GM23338 (cell line): ENCODE measurements around the gene GID4. TPM values are rescaled to one million over a fixed set of nuclear protein-coding genes. Genes with fewer than 3 reads are reported as not detected.

Source experiments
- ATAC-seq: fragments of 200-7000 bp; cut with Tn5 transposase; 3 replicates; pipeline ENCODE4 v1.9.1; 2020
- DNase-seq: peaks from one replicate; pipeline ENCODE4 v3.0.0-alpha.2; 2015; ENCODE audit warnings: low spot score
- H2AFZ ChIP-seq: fragments of 200-600 bp; sonication (generic); 2 replicates; pipeline ENCODE4 v1.8.0; 2016; ENCODE audit warnings: antibody characterized with exemption, mild to moderate bottlenecking, moderate library complexity
- H3F3A ChIP-seq: fragments of 200-600 bp; sonication (generic); replicated peaks from 2 replicates; pipeline ENCODE4 v1.8.0; 2017; ENCODE audit warnings: antibody characterized with exemption, mixed run types, low read depth
- H3K27ac ChIP-seq: fragments of 200-600 bp; sonication (generic); 2 replicates; pipeline ENCODE4 v1.6.1; 2016; ENCODE audit warnings: low read depth
- H3K27me3 ChIP-seq: fragments of 200-600 bp; sonication (generic); 2 replicates; pipeline ENCODE4 v1.8.0; 2016; ENCODE audit warnings: mild to moderate bottlenecking, mixed run types, moderate library complexity; ENCODE audit not compliant: insufficient read depth
- H3K36me3 ChIP-seq: fragments of 200-600 bp; sonication (generic); 2 replicates; pipeline ENCODE4 v1.8.0; 2016; ENCODE audit warnings: mild to moderate bottlenecking; ENCODE audit not compliant: insufficient read depth
- H3K4me1 ChIP-seq: fragments of 200-600 bp; sonication (generic); 2 replicates; pipeline ENCODE4 v1.8.0; 2016; ENCODE audit warnings: mild to moderate bottlenecking, moderate library complexity; ENCODE audit not compliant: insufficient read depth
- H3K4me2 ChIP-seq: fragments of 200-600 bp; sonication (generic); 2 replicates; pipeline ENCODE4 v1.7.1; 2017; ENCODE audit warnings: mixed run types
- H3K4me3 ChIP-seq: fragments of 200-600 bp; sonication (generic); 2 replicates; pipeline ENCODE4 v1.6.1; 2016; ENCODE audit warnings: mixed run types
- H3K79me2 ChIP-seq: fragments of 200-600 bp; sonication (generic); replicated peaks from 2 replicates; pipeline ENCODE4 v1.8.0; 2017; ENCODE audit warnings: mild to moderate bottlenecking; ENCODE audit not compliant: insufficient read depth
- H3K9me2 ChIP-seq: fragments of 200-600 bp; sonication (generic); 2 replicates; pipeline ENCODE4 v1.8.0; 2017; ENCODE audit not compliant: insufficient read depth
- H4K20me1 ChIP-seq: fragments of 200-600 bp; sonication (generic); replicated peaks from 2 replicates; pipeline ENCODE4 v1.8.0; 2017; ENCODE audit warnings: mild to moderate bottlenecking; ENCODE audit not compliant: insufficient read depth
- H3K27ac Mint-ChIP-seq: 2 replicates; pipeline ENCODE4 v1.8.0; 2020; ENCODE audit warnings: inconsistent platforms, mild to moderate bottlenecking, moderate library complexity, mixed read lengths
- H3K27me3 Mint-ChIP-seq: 3 replicates; pipeline ENCODE4 v1.8.0; 2022; ENCODE audit warnings: low read depth, mild to moderate bottlenecking, moderate library complexity, mixed read lengths, inconsistent platforms; ENCODE audit not compliant: insufficient read depth, poor library complexity
- H3K36me3 Mint-ChIP-seq: 3 replicates; pipeline ENCODE4 v1.8.0; 2021; ENCODE audit warnings: low read depth, mild to moderate bottlenecking, inconsistent platforms, moderate library complexity, mixed read lengths
- H3K4me1 Mint-ChIP-seq: 3 replicates; pipeline ENCODE4 v1.8.0; 2020; ENCODE audit warnings: mild to moderate bottlenecking, inconsistent platforms, mixed read lengths
- H3K4me3 Mint-ChIP-seq: 3 replicates; pipeline ENCODE4 v1.8.0; 2021; ENCODE audit warnings: moderate library complexity, mild to moderate bottlenecking, inconsistent platforms, mixed read lengths
- H3K9me3 Mint-ChIP-seq: 3 replicates; pipeline ENCODE4 v1.8.0; 2020; ENCODE audit warnings: moderate library complexity, mild to moderate bottlenecking, inconsistent platforms, mixed read lengths
- EZH2 ChIP-seq: fragments of 200-600 bp; sonication (generic); IDR thresholded peaks from one replicate; pipeline ENCODE4 v1.8.0; 2017; ENCODE audit warnings: antibody characterized with exemption, mild to moderate bottlenecking, low read depth; ENCODE audit not compliant: unreplicated experiment
- ZNF114 ChIP-seq: fragments of 250-450 bp; sonication (Bioruptor Pico); IDR thresholded peaks from 2 replicates; pipeline ENCODE4 v1.5.0; 2020; ENCODE audit warnings: mild to moderate bottlenecking, moderate library complexity
- ZNF331 ChIP-seq: fragments of 250-450 bp; sonication (Bioruptor Pico); IDR thresholded peaks from 2 replicates; pipeline ENCODE4 v1.5.0; 2020; ENCODE audit warnings: low read depth, mild to moderate bottlenecking, moderate library complexity
- polyA plus RNA-seq: library from polyadenylated mRNA; unstranded; fragments of >200 nt; fragmentation: Nextera tagmentation; extraction: Ambion mirVana; gene quantifications from 2 replicates; pipeline ENCODE4 v1.2.1, GENCODE V29; 2016
- total RNA-seq: library from RNA; depleted of rRNA; stranded (reverse); fragments of >200 nt; shearing (Covaris generic); gene quantifications from 2 replicates; pipeline ENCODE4 v1.2.3, GENCODE V29; 2014
- TF ChIP-seq, protein P1 (sequence below): IDR thresholded peaks from one replicate; pipeline ENCODE4 v1.6.1; 2018; ENCODE audit warnings: antibody characterized with exemption; ENCODE audit not compliant: unreplicated experiment
- TF ChIP-seq, protein P2 (sequence below), 2 experiments: fragments of 200-600 bp in 1 of 2; sonication (generic) in 1 of 2; conservative IDR thresholded peaks; 2 replicates each; pipeline versions ENCODE4 v1.5.1 to v1.6.1; 2016 to 2017; ENCODE audit warnings: antibody characterized with exemption in 2 of 2, low read depth in 2 of 2, mild to moderate bottlenecking in 2 of 2, moderate library complexity in 1 of 2
- TF ChIP-seq, protein P3 (sequence below): IDR thresholded peaks from 2 replicates; pipeline ENCODE4 v1.6.1; 2016; ENCODE audit warnings: antibody characterized with exemption

Gene GID4
- total and polyA plus RNA-seq, 2 experiments from 2014 or later: 6.3 to 11.2 TPM

DNA sequence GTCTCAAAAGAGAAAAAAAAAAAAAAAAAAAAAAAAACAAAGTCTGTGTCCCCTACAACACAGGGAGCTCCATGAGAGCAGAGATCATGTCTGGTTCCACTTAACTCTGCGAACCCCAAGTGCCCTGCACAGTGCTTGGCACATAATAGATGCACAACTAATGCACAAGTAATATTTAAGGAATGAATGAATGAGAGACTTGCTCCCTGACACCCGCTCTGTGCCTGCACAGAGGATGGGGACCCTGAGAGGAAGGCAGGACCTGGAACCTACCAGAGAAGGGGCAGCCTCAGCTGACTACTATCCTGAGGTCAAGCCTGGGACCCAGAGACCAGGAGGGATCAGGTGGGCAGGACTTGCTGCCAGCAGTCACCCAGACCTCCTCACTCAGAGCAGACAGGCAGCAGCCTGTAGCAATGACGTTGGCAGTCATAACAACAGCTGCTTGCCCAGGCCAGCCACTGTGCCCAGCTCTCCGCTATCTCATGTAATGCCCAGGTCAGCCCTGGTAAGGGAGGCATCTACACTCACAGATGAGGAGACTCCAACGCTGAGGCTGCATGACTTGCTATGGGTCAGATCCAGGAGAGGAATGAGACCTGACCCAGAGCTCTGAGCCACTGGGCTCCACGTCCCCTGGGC, 72.2 kb downstream of the GID4 start (continued):
- TF ChIP-seq, protein P1, sequence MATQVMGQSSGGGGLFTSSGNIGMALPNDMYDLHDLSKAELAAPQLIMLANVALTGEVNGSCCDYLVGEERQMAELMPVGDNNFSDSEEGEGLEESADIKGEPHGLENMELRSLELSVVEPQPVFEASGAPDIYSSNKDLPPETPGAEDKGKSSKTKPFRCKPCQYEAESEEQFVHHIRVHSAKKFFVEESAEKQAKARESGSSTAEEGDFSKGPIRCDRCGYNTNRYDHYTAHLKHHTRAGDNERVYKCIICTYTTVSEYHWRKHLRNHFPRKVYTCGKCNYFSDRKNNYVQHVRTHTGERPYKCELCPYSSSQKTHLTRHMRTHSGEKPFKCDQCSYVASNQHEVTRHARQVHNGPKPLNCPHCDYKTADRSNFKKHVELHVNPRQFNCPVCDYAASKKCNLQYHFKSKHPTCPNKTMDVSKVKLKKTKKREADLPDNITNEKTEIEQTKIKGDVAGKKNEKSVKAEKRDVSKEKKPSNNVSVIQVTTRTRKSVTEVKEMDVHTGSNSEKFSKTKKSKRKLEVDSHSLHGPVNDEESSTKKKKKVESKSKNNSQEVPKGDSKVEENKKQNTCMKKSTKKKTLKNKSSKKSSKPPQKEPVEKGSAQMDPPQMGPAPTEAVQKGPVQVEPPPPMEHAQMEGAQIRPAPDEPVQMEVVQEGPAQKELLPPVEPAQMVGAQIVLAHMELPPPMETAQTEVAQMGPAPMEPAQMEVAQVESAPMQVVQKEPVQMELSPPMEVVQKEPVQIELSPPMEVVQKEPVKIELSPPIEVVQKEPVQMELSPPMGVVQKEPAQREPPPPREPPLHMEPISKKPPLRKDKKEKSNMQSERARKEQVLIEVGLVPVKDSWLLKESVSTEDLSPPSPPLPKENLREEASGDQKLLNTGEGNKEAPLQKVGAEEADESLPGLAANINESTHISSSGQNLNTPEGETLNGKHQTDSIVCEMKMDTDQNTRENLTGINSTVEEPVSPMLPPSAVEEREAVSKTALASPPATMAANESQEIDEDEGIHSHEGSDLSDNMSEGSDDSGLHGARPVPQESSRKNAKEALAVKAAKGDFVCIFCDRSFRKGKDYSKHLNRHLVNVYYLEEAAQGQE: no peak
- no peak for TF ChIP-seq ZNF331 (CRISPR knock-in tag)

DNA sequence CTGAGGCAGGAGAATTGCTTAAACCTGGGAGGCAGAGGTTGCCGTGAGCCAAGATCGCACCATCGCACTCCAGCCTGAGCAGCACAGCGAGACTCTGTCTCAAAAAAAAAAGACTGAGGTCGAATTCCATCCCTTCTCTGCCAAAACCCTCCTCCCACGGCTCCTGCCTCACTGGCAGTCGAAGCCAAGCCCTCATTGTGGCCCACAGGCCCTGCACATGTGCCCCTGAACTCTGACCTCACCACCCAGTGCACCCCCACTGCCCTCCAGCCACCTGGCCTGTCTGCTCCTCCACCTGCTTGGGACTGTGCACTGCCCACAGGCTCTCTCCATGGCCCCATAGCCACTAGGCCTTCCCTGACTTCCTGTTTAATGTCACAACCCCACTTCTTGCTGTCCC, 76.3 kb downstream of the GID4 start:
- Mint-ChIP-seq H3K4me1 (peaks cover 6% of the 10 kb centered on the region; the same call in 2 of the 3 replicates), H3K27ac (no peak overlapping the region), H3K9me3 (peaks cover 10% of the 10 kb centered on the region; the same call in 2 of the 3 replicates), H3K27me3 (peaks cover 1% of the 10 kb centered on the region), H3K36me3 (no peaks in the 10 kb centered on the region), H3K4me3 (no peak overlapping the region; the same call in 2 of the 3 replicates)
- Histone ChIP-seq H3K27ac (no peak overlapping the region), H3K27me3 (no peaks in the 10 kb centered on the region), H3K9me2 (no peaks in the 10 kb centered on the region), H3K4me1 (no peaks in the 10 kb centered on the region), H3K4me3 (no peak overlapping the region), H2AFZ (no peak overlapping the region), H3F3A (no peaks in the 10 kb centered on the region), H3K36me3 (no peaks in the 10 kb centered on the region), H4K20me1 (no peaks in the 10 kb centered on the region), H3K4me2 (no peak overlapping the region), H3K79me2 (no peaks in the 10 kb centered on the region)
- ATAC-seq: no peak
- DNase-seq: no peak
- no peak for TF ChIP-seq EZH2

DNA sequence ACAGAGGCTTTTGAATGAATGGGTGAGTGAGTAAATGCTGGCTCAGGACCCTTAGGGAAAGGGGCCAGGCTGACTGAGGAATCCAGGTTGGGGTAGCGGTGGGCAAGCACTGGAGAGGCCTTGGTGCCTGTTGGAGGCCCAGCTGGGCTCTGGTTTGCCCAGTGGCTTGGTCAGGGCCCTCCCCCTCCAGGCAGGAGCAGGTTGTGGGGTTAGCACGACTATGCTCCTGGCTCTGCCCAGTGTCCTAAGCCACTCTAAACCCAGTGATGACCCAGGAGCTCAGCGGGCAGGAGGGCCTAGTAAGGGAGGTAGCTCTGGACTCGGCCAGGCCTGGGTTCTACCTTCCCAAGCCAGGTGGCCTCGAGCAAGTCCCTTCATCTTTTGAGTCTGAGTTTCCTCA, 76.9 kb downstream of the GID4 start:
- H3K27me3 ChIP-seq: no peaks in the 10 kb centered on the region
- no peaks in the 10 kb centered on the region for H3F3A ChIP-seq
- H3K4me2 ChIP-seq: no peak overlapping the region
- no peak for DNase-seq
- Mint-ChIP-seq H3K9me3 (peaks cover 10% of the 10 kb centered on the region; the same call in 2 of the 3 replicates), H3K4me3 (no peak overlapping the region), H3K4me1 (peaks cover 6% of the 10 kb centered on the region; the same call in 2 of the 3 replicates), H3K27ac (no peak overlapping the region), H3K27me3 (no peaks in the 10 kb centered on the region), H3K36me3 (no peaks in the 10 kb centered on the region)
- no peak overlapping the region for H3K27ac ChIP-seq
- H3K4me3 ChIP-seq: no peak overlapping the region
- H2AFZ ChIP-seq: no peak overlapping the region
- no peaks in the 10 kb centered on the region for H4K20me1 ChIP-seq
- no peak for ATAC-seq
- no peaks in the 10 kb centered on the region for H3K36me3 ChIP-seq
- no peaks in the 10 kb centered on the region for H3K79me2 ChIP-seq
- no peaks in the 10 kb centered on the region for H3K9me2 ChIP-seq
- no peaks in the 10 kb centered on the region for H3K4me1 ChIP-seq
- TF ChIP-seq, protein P2, sequence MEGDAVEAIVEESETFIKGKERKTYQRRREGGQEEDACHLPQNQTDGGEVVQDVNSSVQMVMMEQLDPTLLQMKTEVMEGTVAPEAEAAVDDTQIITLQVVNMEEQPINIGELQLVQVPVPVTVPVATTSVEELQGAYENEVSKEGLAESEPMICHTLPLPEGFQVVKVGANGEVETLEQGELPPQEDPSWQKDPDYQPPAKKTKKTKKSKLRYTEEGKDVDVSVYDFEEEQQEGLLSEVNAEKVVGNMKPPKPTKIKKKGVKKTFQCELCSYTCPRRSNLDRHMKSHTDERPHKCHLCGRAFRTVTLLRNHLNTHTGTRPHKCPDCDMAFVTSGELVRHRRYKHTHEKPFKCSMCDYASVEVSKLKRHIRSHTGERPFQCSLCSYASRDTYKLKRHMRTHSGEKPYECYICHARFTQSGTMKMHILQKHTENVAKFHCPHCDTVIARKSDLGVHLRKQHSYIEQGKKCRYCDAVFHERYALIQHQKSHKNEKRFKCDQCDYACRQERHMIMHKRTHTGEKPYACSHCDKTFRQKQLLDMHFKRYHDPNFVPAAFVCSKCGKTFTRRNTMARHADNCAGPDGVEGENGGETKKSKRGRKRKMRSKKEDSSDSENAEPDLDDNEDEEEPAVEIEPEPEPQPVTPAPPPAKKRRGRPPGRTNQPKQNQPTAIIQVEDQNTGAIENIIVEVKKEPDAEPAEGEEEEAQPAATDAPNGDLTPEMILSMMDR (conservative IDR thresholded peaks at IDR 0.05; ENCODE audit: low read depth in 2 of 2): no peak
- TF ChIP-seq ZNF114 (CRISPR knock-in tag): no peak
- TF ChIP-seq, protein P1: no peak
- TF ChIP-seq, protein P3, sequence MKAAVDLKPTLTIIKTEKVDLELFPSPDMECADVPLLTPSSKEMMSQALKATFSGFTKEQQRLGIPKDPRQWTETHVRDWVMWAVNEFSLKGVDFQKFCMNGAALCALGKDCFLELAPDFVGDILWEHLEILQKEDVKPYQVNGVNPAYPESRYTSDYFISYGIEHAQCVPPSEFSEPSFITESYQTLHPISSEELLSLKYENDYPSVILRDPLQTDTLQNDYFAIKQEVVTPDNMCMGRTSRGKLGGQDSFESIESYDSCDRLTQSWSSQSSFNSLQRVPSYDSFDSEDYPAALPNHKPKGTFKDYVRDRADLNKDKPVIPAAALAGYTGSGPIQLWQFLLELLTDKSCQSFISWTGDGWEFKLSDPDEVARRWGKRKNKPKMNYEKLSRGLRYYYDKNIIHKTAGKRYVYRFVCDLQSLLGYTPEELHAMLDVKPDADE: no peak
